Activated naive CD8-positive, alpha-beta T cell (primary cell): ENCODE data around the gene PSD.

Experiments used
- H3K27ac Mint-ChIP-seq: one replicate; pipeline ENCODE4 v1.8.0; 2021; ENCODE audit warnings: mixed read lengths
- H3K27me3 Mint-ChIP-seq: one replicate; pipeline ENCODE4 v1.8.0; 2021; ENCODE audit warnings: mixed read lengths
- H3K36me3 Mint-ChIP-seq: one replicate; pipeline ENCODE4 v1.8.0; 2021; ENCODE audit warnings: mixed read lengths
- H3K4me1 Mint-ChIP-seq: one replicate; pipeline ENCODE4 v1.8.0; 2021; ENCODE audit warnings: low read depth, mixed read lengths
- H3K4me3 Mint-ChIP-seq: one replicate; pipeline ENCODE4 v1.8.0; 2021; ENCODE audit warnings: mild to moderate bottlenecking, mixed read lengths
- H3K9me3 Mint-ChIP-seq: one replicate; pipeline ENCODE4 v1.8.0; 2021; ENCODE audit warnings: low read depth, mixed read lengths

PSD gene

DNA sequence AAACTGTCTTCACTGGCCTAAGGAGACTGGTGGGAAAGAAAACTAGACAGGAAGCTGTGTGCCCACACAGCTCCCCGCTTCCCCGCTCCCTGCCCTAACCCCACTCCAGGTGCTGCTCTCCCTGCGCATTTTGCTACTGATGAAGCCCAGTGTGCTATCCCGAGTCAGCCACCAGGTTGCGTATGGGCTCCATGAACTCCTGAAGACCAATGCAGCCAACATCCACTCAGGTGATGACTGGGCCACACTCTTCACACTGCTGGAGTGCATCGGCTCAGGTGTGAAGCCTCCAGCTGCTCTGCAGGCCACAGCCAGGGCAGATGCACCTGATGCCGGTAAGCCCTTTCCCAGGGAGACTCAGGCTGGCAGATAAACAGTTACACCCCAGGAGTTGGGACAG lies 43.3 kb downstream of the PSD start:
- Mint-ChIP-seq H3K4me1 (no peaks in the 10 kb centered on the region), H3K27ac (no peak overlapping the region), H3K4me3 (no peak overlapping the region), H3K27me3 (no peaks in the 10 kb centered on the region), H3K9me3 (no peaks in the 10 kb centered on the region), H3K36me3 (peaks cover 11% of the 10 kb centered on the region)

DNA sequence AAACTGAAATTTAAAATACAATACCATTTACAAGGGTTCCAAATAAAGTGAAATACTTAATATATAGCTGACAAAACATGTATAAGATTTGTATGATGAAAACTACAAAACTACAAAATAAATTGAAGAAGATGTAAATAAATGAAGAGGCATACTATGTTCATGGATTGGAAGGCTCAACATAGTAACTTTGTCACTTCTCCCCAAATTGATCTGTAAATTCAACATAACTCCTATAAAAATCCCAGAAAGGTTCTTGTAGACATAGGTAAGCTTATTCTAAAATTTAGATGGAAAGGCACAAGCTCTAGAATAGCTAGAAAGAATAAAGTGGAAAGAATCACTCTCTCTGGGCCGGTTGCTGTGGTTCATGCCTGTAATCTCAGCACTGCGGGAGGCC lies 47.3 kb downstream of the PSD start:
- H3K27me3 Mint-ChIP-seq = no peaks in the 10 kb centered on the region
- no peaks in the 10 kb centered on the region for H3K4me1 Mint-ChIP-seq
- H3K27ac Mint-ChIP-seq = no peak overlapping the region
- no peaks in the 10 kb centered on the region for H3K9me3 Mint-ChIP-seq
- no peak overlapping the region for H3K4me3 Mint-ChIP-seq
- peaks cover 15% of the 10 kb centered on the region for H3K36me3 Mint-ChIP-seq

DNA sequence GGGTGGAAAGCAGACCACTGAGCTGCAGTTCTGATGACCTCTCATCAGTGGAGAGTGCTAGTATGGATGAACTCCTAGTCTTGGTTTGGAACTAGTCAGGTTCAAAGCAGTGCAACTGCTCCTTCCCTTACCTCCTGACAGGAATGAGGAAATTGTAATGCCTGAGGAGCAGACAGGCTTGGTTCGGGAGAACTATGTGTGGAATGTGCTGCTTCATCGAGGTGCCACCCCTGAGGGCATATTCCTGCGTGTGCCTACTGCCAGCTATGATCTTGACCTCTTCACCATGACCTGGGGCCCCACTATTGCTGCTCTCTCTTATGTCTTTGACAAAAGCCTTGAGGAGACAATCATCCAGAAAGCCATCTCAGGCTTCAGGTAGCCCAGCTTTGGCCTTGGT lies 50.5 kb downstream of the PSD start:
- no peaks in the 10 kb centered on the region for H3K4me1 Mint-ChIP-seq
- no peaks in the 10 kb centered on the region for H3K27me3 Mint-ChIP-seq
- no peaks in the 10 kb centered on the region for H3K9me3 Mint-ChIP-seq
- peaks cover 20% of the 10 kb centered on the region for H3K36me3 Mint-ChIP-seq
- no peak overlapping the region for H3K27ac Mint-ChIP-seq
- H3K4me3 Mint-ChIP-seq = no peak overlapping the region

DNA sequence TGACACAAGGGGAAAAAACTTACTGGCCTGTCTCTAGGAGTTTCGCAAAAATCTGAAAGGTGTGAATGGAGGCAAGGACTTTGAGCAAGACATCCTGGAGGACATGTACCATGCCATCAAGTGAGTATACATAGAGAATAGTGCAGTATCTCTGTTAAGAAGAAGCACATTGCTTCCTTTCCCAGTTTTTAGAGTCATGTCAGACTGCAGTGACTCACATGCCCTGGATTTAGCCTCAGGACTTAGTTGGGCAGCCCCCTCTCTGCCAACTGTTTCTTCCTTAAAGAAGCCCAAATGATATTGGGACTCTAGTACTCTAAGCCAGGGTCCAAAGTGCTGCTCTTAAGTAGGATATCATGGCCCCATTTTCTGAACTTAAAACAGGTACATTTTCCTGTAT lies 51.1 kb downstream of the PSD start:
- H3K36me3 Mint-ChIP-seq = peaks cover 15% of the 10 kb centered on the region
- no peaks in the 10 kb centered on the region for H3K4me1 Mint-ChIP-seq
- no peaks in the 10 kb centered on the region for H3K27me3 Mint-ChIP-seq
- H3K4me3 Mint-ChIP-seq = no peak overlapping the region
- no peak overlapping the region for H3K27ac Mint-ChIP-seq
- no peaks in the 10 kb centered on the region for H3K9me3 Mint-ChIP-seq

DNA sequence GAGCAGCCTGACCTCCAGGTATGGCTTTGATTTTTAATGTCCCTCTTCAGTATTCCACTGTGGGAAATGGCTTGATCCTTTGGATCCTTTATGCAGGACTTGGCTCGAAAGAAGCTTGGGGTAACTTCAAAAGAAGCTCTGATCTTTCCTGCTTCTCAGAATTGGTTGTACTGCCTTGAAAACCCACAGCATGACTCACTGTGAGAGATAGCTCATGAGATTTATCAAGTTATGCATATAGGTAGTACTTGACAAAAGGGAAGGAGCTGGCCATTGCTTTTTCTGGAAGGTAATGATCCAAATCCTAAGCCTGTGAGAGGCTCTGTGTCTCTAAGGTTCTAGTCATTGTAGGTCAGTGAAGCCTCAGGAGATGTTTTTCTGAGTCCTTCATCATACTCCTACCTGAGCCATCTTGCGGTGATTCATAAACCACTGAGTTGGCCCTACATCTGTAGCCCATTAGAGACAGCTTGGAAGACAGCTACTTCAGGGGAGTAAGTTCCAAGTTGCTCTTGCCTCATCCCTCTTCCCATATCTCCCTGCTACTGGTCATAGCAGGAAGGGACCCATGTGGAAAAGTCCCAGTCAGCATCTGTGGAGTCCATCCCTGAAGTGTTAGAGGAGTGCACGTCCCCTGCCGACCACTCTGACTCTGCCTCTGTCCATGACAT lies 59.7 kb downstream of the PSD start:
- no peaks in the 10 kb centered on the region for H3K27me3 Mint-ChIP-seq
- H3K4me1 Mint-ChIP-seq = no peaks in the 10 kb centered on the region
- peaks cover 26% of the 10 kb centered on the region for H3K36me3 Mint-ChIP-seq
- no peak overlapping the region for H3K4me3 Mint-ChIP-seq
- no peak overlapping the region for H3K27ac Mint-ChIP-seq
- H3K9me3 Mint-ChIP-seq = no peaks in the 10 kb centered on the region

DNA sequence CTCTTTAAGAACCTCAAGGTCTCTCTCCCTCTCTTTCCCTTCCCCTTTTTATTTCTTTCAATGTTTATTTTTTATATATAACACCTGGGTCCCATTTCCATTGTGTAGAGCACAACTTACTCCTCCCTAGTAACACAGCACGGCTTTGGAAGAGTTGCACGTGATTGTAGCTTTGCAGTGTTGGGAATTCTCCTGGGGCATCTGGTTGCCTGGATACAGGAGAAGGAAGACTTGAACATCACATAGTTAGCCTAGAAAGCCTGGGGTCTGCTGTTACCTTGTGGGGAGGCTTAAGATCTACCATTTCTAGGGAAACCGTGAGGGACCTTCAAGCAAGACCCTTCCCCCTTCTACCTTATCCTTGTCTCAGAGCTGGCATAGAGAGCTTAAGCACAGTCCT lies 64.1 kb downstream of the PSD start:
- Mint-ChIP-seq H3K4me3 (no peak overlapping the region), H3K36me3 (peaks cover 14% of the 10 kb centered on the region), H3K27me3 (no peaks in the 10 kb centered on the region), H3K27ac (no peak overlapping the region), H3K9me3 (no peaks in the 10 kb centered on the region), H3K4me1 (no peaks in the 10 kb centered on the region)
